H7 (cell line): Measurements from ENCODE around the gene KCNG3. TPM values are rescaled to one million over a fixed set of nuclear protein-coding genes. Genes with fewer than 3 reads are reported as not detected.

Experiments used
- DNase-seq: peaks from one replicate; pipeline ENCODE4 v3.0.0; 2012
- H3K27me3 ChIP-seq: 2 replicates; pipeline ENCODE4 v1.6.0; 2011; ENCODE audit warnings: mild to moderate bottlenecking, low read length; ENCODE audit not compliant: control insufficient read depth, insufficient read depth
- H3K36me3 ChIP-seq: replicated peaks from 2 replicates; pipeline ENCODE4 v1.5.1; 2011; ENCODE audit warnings: low read length; ENCODE audit not compliant: control insufficient read depth, insufficient read depth
- H3K4me3 ChIP-seq: 2 replicates; pipeline ENCODE4 v1.5.1; 2011; ENCODE audit warnings: low read depth, mild to moderate bottlenecking, control low read depth, low read length, moderate library complexity; ENCODE audit not compliant: insufficient read depth
- total RNA-seq: library from RNA; depleted of rRNA; stranded (reverse); fragments of >200 nt; shearing (Covaris generic); gene quantifications from 2 replicates; pipeline ENCODE4 v1.2.3, GENCODE V29; 2014

The KCNG3 gene
- total RNA-seq, 1 experiment from 2014 or later = 2.7 TPM

GRCh38 chr2:42498497-42498896 is 4.7 kb upstream of the KCNG3 start:
- Histone ChIP-seq H3K36me3 (no peaks in the 10 kb centered on the region; the same call in 1 of the 2 replicates), H3K4me3 (no peak overlapping the region), H3K27me3 (peaks cover 8% of the 10 kb centered on the region)
- no peak for DNase-seq

GRCh38 chr2:42495611-42496010 is 1.8 kb upstream of the KCNG3 start:
- H3K4me3 ChIP-seq = no peak overlapping the region
- DNase-seq = no peak
- H3K27me3 ChIP-seq = peaks cover 26% of the 10 kb centered on the region
- H3K36me3 ChIP-seq = no peaks in the 10 kb centered on the region; the same call in 1 of the 2 replicates

- Histone ChIP-seq H3K27me3 (peaks cover 26% of the 10 kb centered on the region), H3K36me3 (no peaks in the 10 kb centered on the region; the same call in 1 of the 2 replicates), H3K4me3 (no peak overlapping the region; the same call in 1 of the 2 replicates)
- DNase-seq = no peak
Observed at GRCh38 chr2:42495234-42495581, 1.4 kb upstream of the KCNG3 start.

GRCh38 chr2:42494355-42495233 is 812 bp upstream of the KCNG3 start:
- Histone ChIP-seq H3K4me3 (peak overlapping the region; percentile 73), H3K27me3 (peaks cover 26% of the 10 kb centered on the region), H3K36me3 (no peaks in the 10 kb centered on the region; the same call in 1 of the 2 replicates)
- DNase-seq = peak; percentile 86

- peak overlapping the region; percentile 73 for H3K4me3 ChIP-seq
- DNase-seq = peak; percentile 78
- no peaks in the 10 kb centered on the region; the same call in 1 of the 2 replicates for H3K36me3 ChIP-seq
- peaks cover 26% of the 10 kb centered on the region for H3K27me3 ChIP-seq
Observed at GRCh38 chr2:42492691-42493467, 903 bp downstream of the KCNG3 start.

- DNase-seq = no peak
- no peaks in the 10 kb centered on the region for H3K36me3 ChIP-seq
- no peak overlapping the region for H3K4me3 ChIP-seq
- H3K27me3 ChIP-seq = peaks cover 18% of the 10 kb centered on the region
Observed at GRCh38 chr2:42488297-42488696, 5.5 kb downstream of the KCNG3 start.

- H3K27me3 ChIP-seq = no peaks in the 10 kb centered on the region
- no peak for DNase-seq
- H3K36me3 ChIP-seq = no peaks in the 10 kb centered on the region
- H3K4me3 ChIP-seq = no peak overlapping the region
Observed at GRCh38 chr2:42486145-42486906, 7.5 kb downstream of the KCNG3 start.

GRCh38 chr2:42480402-42480801 is 13.4 kb downstream of the KCNG3 start:
- no peaks in the 10 kb centered on the region for H3K36me3 ChIP-seq
- no peak for DNase-seq
- no peak overlapping the region for H3K4me3 ChIP-seq
- no peaks in the 10 kb centered on the region for H3K27me3 ChIP-seq

- H3K4me3 ChIP-seq = no peak overlapping the region
- H3K36me3 ChIP-seq = no peaks in the 10 kb centered on the region
- DNase-seq = no peak
- H3K27me3 ChIP-seq = no peaks in the 10 kb centered on the region
Observed at GRCh38 chr2:42474765-42475454, 18.9 kb downstream of the KCNG3 start.

- no peaks in the 10 kb centered on the region for H3K27me3 ChIP-seq
- H3K36me3 ChIP-seq = no peaks in the 10 kb centered on the region
- no peak for DNase-seq
Observed at GRCh38 chr2:42470706-42471105, 23.1 kb downstream of the KCNG3 start.

GRCh38 chr2:42464631-42465030 is 29.2 kb downstream of the KCNG3 start:
- Histone ChIP-seq H3K27me3 (no peaks in the 10 kb centered on the region), H3K4me3 (no peak overlapping the region), H3K36me3 (no peaks in the 10 kb centered on the region; the same call in 1 of the 2 replicates)
- DNase-seq = no peak

More at GRCh38 chr2:42470706-42471105, 23.1 kb downstream of the KCNG3 start:
- no peak overlapping the region for H3K4me3 ChIP-seq

GRCh38 chr2:42463570-42463969 is 30.2 kb downstream of the KCNG3 start:
- Histone ChIP-seq H3K4me3 (no peak overlapping the region), H3K36me3 (no peaks in the 10 kb centered on the region; the same call in 1 of the 2 replicates), H3K27me3 (no peaks in the 10 kb centered on the region)
- no peak for DNase-seq

GRCh38 chr2:42459296-42459695 is 34.5 kb downstream of the KCNG3 start:
- H3K36me3 ChIP-seq = no peaks in the 10 kb centered on the region; the same call in 1 of the 2 replicates
- DNase-seq = no peak
- no peaks in the 10 kb centered on the region for H3K27me3 ChIP-seq
- no peak overlapping the region for H3K4me3 ChIP-seq

GRCh38 chr2:42458396-42458795 is 35.4 kb downstream of the KCNG3 start:
- Histone ChIP-seq H3K36me3 (no peaks in the 10 kb centered on the region; the same call in 1 of the 2 replicates), H3K4me3 (no peak overlapping the region), H3K27me3 (no peaks in the 10 kb centered on the region)
- DNase-seq = no peak
